HEK293T (cell line): ENCODE results near the gene C3orf70.

ENCODE experiments used
- BHLHE40 ChIP-seq: fragments of 450-650 bp; IDR thresholded peaks from 2 replicates; pipeline ENCODE4 v1.6.1; 2016; ENCODE audit warnings: mild to moderate bottlenecking, moderate library complexity, borderline replicate concordance
- FOXK2 ChIP-seq: fragments of 450-650 bp; IDR thresholded peaks from 2 replicates; pipeline ENCODE4 v1.6.1; 2016; ENCODE audit warnings: mild to moderate bottlenecking
- LEF1 ChIP-seq: fragments of 450-650 bp; IDR thresholded peaks from 2 replicates; pipeline ENCODE4 v1.6.1; 2017; ENCODE audit warnings: mild to moderate bottlenecking, borderline replicate concordance
- NFRKB ChIP-seq: fragments of 450-650 bp; IDR thresholded peaks from 2 replicates; pipeline ENCODE4 v1.6.1; 2016; ENCODE audit warnings: mild to moderate bottlenecking, moderate library complexity
- SP1 ChIP-seq: fragments of 450-650 bp; IDR thresholded peaks from 2 replicates; pipeline ENCODE4 v1.6.1; 2017

DNA sequence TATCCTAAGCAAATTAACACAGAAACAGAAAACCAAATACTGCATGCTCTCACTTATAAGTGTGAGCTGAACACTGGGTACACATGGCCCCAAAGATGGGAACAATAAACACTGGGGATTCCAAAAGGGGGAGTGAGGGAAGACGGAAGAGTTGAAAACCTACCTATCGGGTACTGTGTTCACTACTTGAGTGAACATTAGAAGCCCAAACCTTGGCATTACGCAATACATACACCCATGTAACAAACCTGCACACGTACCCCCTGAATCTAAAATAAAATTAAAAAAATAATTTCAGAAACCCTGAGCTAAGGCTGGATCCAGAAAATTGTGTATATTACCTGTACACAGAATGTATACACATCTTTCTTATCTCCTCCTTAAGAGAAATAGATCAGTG, 42.8 kb upstream of the C3orf70 start:
- TF ChIP-seq LEF1: no peak
- TF ChIP-seq FOXK2: no peak
- TF ChIP-seq SP1: no peak
- TF ChIP-seq NFRKB: no peak
- TF ChIP-seq BHLHE40: no peak
